ENCODE data around the gene PLXNA4. TPM values are rescaled to one million over a fixed set of nuclear protein-coding genes. Genes with fewer than 3 reads are reported as not detected.

PLXNA4 gene
- total RNA-seq, 1 donor from 2014 or later, result 3.3 TPM

- Mint-ChIP-seq H3K4me1 (ENCODE audit: low read depth, unreplicated experiment) (no peaks in the 10 kb centered on the region), H3K4me3 (ENCODE audit: unreplicated experiment) (no peak overlapping the region), H3K36me3 (ENCODE audit: low read depth, unreplicated experiment) (no peaks in the 10 kb centered on the region), H3K27ac (ENCODE audit: unreplicated experiment) (no peak overlapping the region), H3K9me3 (ENCODE audit: unreplicated experiment) (peaks cover 2% of the 10 kb centered on the region), H3K27me3 (ENCODE audit: low read depth, unreplicated experiment) (peaks cover 60% of the 10 kb centered on the region)
- no peak for DNase-seq (ENCODE audit: low read depth)
- Histone ChIP-seq H3K27me3 (ENCODE audit: insufficient read depth, low read length) (no peaks in the 10 kb centered on the region), H3K9ac (ENCODE audit: low read length) (no peak overlapping the region), H3K79me2 (ENCODE audit: insufficient read depth, low read length) (no peaks in the 10 kb centered on the region), H3K9me3 (ENCODE audit: insufficient read depth, low read depth, low read length) (no peaks in the 10 kb centered on the region), H3K4me3 (ENCODE audit: insufficient read depth, low read depth, low read length) (no peak overlapping the region), H3K4me2 (ENCODE audit: low read length) (no peak overlapping the region), H3K4me1 (ENCODE audit: insufficient read depth, low read length) (no peaks in the 10 kb centered on the region), H4K20me1 (ENCODE audit: insufficient read depth, low read length) (no peaks in the 10 kb centered on the region), H3K36me3 (ENCODE audit: insufficient read depth, low read length) (no peaks in the 10 kb centered on the region), H3K27ac (ENCODE audit: low read depth, low read length) (no peak overlapping the region), H2AFZ (ENCODE audit: low read depth, low read length) (no peak overlapping the region)
- TF ChIP-seq CTCF (IDR thresholded peaks at IDR 0.05; ENCODE audit: insufficient read depth, low read depth, low read length), result no peak
- no peak for TF ChIP-seq EZH2 (IDR thresholded peaks at IDR 0.05; ENCODE audit: insufficient read depth, low read length)
- no peak for FAIRE-seq
Observed at GRCh38 chr7:132397070-132397469, 179.2 kb downstream of the PLXNA4 start.

GRCh38 chr7:132395361-132395760 lies 180.9 kb downstream of the PLXNA4 start:
- H3K79me2 ChIP-seq (ENCODE audit: insufficient read depth, low read length), result no peaks in the 10 kb centered on the region
- no peak overlapping the region for H3K4me3 ChIP-seq (ENCODE audit: insufficient read depth, low read depth, low read length)
- H3K9me3 Mint-ChIP-seq (ENCODE audit: unreplicated experiment), result peaks cover 2% of the 10 kb centered on the region
- FAIRE-seq, result no peak
- H3K27me3 ChIP-seq (ENCODE audit: insufficient read depth, low read length), result no peaks in the 10 kb centered on the region
- H3K27me3 Mint-ChIP-seq (ENCODE audit: low read depth, unreplicated experiment), result peaks cover 60% of the 10 kb centered on the region
- H3K27ac Mint-ChIP-seq (ENCODE audit: unreplicated experiment), result no peak overlapping the region
- no peak overlapping the region for H3K4me3 Mint-ChIP-seq (ENCODE audit: unreplicated experiment)
- H3K4me1 Mint-ChIP-seq (ENCODE audit: low read depth, unreplicated experiment), result peaks cover 6% of the 10 kb centered on the region
- H2AFZ ChIP-seq (ENCODE audit: low read depth, low read length), result no peak overlapping the region
- H3K36me3 Mint-ChIP-seq (ENCODE audit: low read depth, unreplicated experiment), result no peaks in the 10 kb centered on the region
- H3K9me3 ChIP-seq (ENCODE audit: insufficient read depth, low read depth, low read length), result no peaks in the 10 kb centered on the region
- no peaks in the 10 kb centered on the region for H3K36me3 ChIP-seq (ENCODE audit: insufficient read depth, low read length)
- TF ChIP-seq EZH2 (IDR thresholded peaks at IDR 0.05; ENCODE audit: insufficient read depth, low read length) (no peak), CTCF (IDR thresholded peaks at IDR 0.05; ENCODE audit: insufficient read depth, low read depth, low read length) (no peak)
- no peak overlapping the region for H3K27ac ChIP-seq (ENCODE audit: low read depth, low read length)
- no peaks in the 10 kb centered on the region for H4K20me1 ChIP-seq (ENCODE audit: insufficient read depth, low read length)
- no peak for DNase-seq (ENCODE audit: low read depth)
- H3K4me2 ChIP-seq (ENCODE audit: low read length), result no peak overlapping the region
- no peak overlapping the region for H3K9ac ChIP-seq (ENCODE audit: low read length)
- peaks cover 7% of the 10 kb centered on the region for H3K4me1 ChIP-seq (ENCODE audit: insufficient read depth, low read length)

- FAIRE-seq, result no peak
- H3K4me1 Mint-ChIP-seq (ENCODE audit: low read depth, unreplicated experiment), result peaks cover 6% of the 10 kb centered on the region
- H3K27me3 ChIP-seq (ENCODE audit: insufficient read depth, low read length), result no peaks in the 10 kb centered on the region
- H3K9ac ChIP-seq (ENCODE audit: low read length), result no peak overlapping the region
- no peaks in the 10 kb centered on the region for H4K20me1 ChIP-seq (ENCODE audit: insufficient read depth, low read length)
- peaks cover 7% of the 10 kb centered on the region for H3K4me1 ChIP-seq (ENCODE audit: insufficient read depth, low read length)
- DNase-seq (ENCODE audit: low read depth), result no peak
- no peak overlapping the region for H3K27ac ChIP-seq (ENCODE audit: low read depth, low read length)
- H3K36me3 Mint-ChIP-seq (ENCODE audit: low read depth, unreplicated experiment), result no peaks in the 10 kb centered on the region
- no peak overlapping the region for H3K4me3 Mint-ChIP-seq (ENCODE audit: unreplicated experiment)
- H3K9me3 ChIP-seq (ENCODE audit: insufficient read depth, low read depth, low read length), result no peaks in the 10 kb centered on the region
- TF ChIP-seq CTCF (IDR thresholded peaks at IDR 0.05; ENCODE audit: insufficient read depth, low read depth, low read length) (no peak), EZH2 (IDR thresholded peaks at IDR 0.05; ENCODE audit: insufficient read depth, low read length) (no peak)
- no peaks in the 10 kb centered on the region for H3K79me2 ChIP-seq (ENCODE audit: insufficient read depth, low read length)
- H3K4me2 ChIP-seq (ENCODE audit: low read length), result no peak overlapping the region
- H3K4me3 ChIP-seq (ENCODE audit: insufficient read depth, low read depth, low read length), result no peak overlapping the region
- peaks cover 58% of the 10 kb centered on the region for H3K27me3 Mint-ChIP-seq (ENCODE audit: low read depth, unreplicated experiment)
- no peak overlapping the region for H3K27ac Mint-ChIP-seq (ENCODE audit: unreplicated experiment)
- H2AFZ ChIP-seq (ENCODE audit: low read depth, low read length), result no peak overlapping the region
- peaks cover 2% of the 10 kb centered on the region for H3K9me3 Mint-ChIP-seq (ENCODE audit: unreplicated experiment)
- no peaks in the 10 kb centered on the region for H3K36me3 ChIP-seq (ENCODE audit: insufficient read depth, low read length)
Observed at GRCh38 chr7:132394283-132395198, 181.7 kb downstream of the PLXNA4 start.

Measured in astrocyte (in vitro differentiated cells and primary cell).